HG03342 (cell line): ENCODE measurements around the gene PDGFRB.

ENCODE experiments used
- ATAC-seq: cut with Tn5 transposase; IDR thresholded peaks from one replicate; pipeline ENCODE4 v1.9.1; 2021; ENCODE audit warnings: mild to moderate bottlenecking, moderate library complexity; ENCODE audit not compliant: unreplicated experiment

Gene PDGFRB

GRCh38 chr5:150164211-150164980 is 8.8 kb upstream of the PDGFRB start:
- ATAC-seq = no peak

- ATAC-seq = no peak
Observed at GRCh38 chr5:150163547-150164059, 8.0 kb upstream of the PDGFRB start.

GRCh38 chr5:150163035-150163434 is 7.4 kb upstream of the PDGFRB start:
- no peak for ATAC-seq

- ATAC-seq = no peak
Observed at GRCh38 chr5:150162142-150162513, 6.5 kb upstream of the PDGFRB start.

- ATAC-seq = peak; percentile 74
Observed at GRCh38 chr5:150161242-150162141, 5.8 kb upstream of the PDGFRB start.

GRCh38 chr5:150160448-150161081 is 4.9 kb upstream of the PDGFRB start:
- no peak for ATAC-seq

- no peak for ATAC-seq
Observed at GRCh38 chr5:150159741-150160179, 4.1 kb upstream of the PDGFRB start.

GRCh38 chr5:150159031-150159430 is 3.4 kb upstream of the PDGFRB start:
- ATAC-seq = no peak

- no peak for ATAC-seq
Observed at GRCh38 chr5:150158170-150158949, 2.7 kb upstream of the PDGFRB start.

- no peak for ATAC-seq
Observed at GRCh38 chr5:150157168-150157567, 1.5 kb upstream of the PDGFRB start.

- ATAC-seq = no peak
Observed at GRCh38 chr5:150156540-150156939, 895 bp upstream of the PDGFRB start.

GRCh38 chr5:150156027-150156368 is 353 bp upstream of the PDGFRB start:
- no peak for ATAC-seq

- ATAC-seq = no peak
Observed at GRCh38 chr5:150154618-150155128, 972 bp downstream of the PDGFRB start.

- no peak for ATAC-seq
Observed at GRCh38 chr5:150153957-150154617, 1.6 kb downstream of the PDGFRB start.

GRCh38 chr5:150153483-150153882 is 2.2 kb downstream of the PDGFRB start:
- no peak for ATAC-seq

- ATAC-seq = no peak
Observed at GRCh38 chr5:150152636-150153462, 2.8 kb downstream of the PDGFRB start.

- no peak for ATAC-seq
Observed at GRCh38 chr5:150149618-150150017, 6.0 kb downstream of the PDGFRB start.

- ATAC-seq = no peak
Observed at GRCh38 chr5:150148117-150148927, 7.3 kb downstream of the PDGFRB start.
